Neural progenitor cell (in vitro differentiated cells): ENCODE data around the gene CDH1. TPM values are rescaled to one million over a fixed set of nuclear protein-coding genes. Genes with fewer than 3 reads are reported as not detected.

Experiments
- DNase-seq: peaks from one replicate; pipeline ENCODE4 v3.0.0-alpha.2; 2016; ENCODE audit warnings: low spot score
- H2AFZ ChIP-seq: fragments of 200-600 bp; sonication (generic); replicated peaks from 2 replicates; pipeline ENCODE4 v1.6.1; 2016; ENCODE audit warnings: antibody characterized with exemption
- H3F3A ChIP-seq: fragments of 200-600 bp; sonication (generic); 2 replicates; pipeline ENCODE4 v1.6.1; 2016; ENCODE audit warnings: antibody characterized with exemption, low read depth
- H3K27ac ChIP-seq: fragments of 200-600 bp; sonication (generic); 2 replicates; pipeline ENCODE4 v1.5.1; 2016; ENCODE audit warnings: mild to moderate bottlenecking
- H3K27me3 ChIP-seq: fragments of 200-600 bp; sonication (generic); 2 replicates; pipeline ENCODE4 v1.6.1; 2016; ENCODE audit warnings: mild to moderate bottlenecking, moderate library complexity
- H3K36me3 ChIP-seq: fragments of 200-600 bp; sonication (generic); 2 replicates; pipeline ENCODE4 v1.5.1; 2016
- H3K4me1 ChIP-seq: fragments of 200-600 bp; sonication (generic); 2 replicates; pipeline ENCODE4 v1.6.1; 2016; ENCODE audit warnings: mixed run types
- H3K4me2 ChIP-seq: fragments of 200-600 bp; sonication (generic); 2 replicates; pipeline ENCODE4 v1.6.1; 2016
- H3K4me3 ChIP-seq: fragments of 200-600 bp; sonication (generic); 2 replicates; pipeline ENCODE4 v1.5.1; 2016
- H3K79me2 ChIP-seq: fragments of 200-600 bp; sonication (generic); 2 replicates; pipeline ENCODE4 v1.6.1; 2016; ENCODE audit warnings: low read depth
- H3K9ac ChIP-seq: fragments of 200-600 bp; sonication (generic); 2 replicates; pipeline ENCODE4 v1.6.1; 2016
- H3K9me3 ChIP-seq: fragments of 200-600 bp; sonication (generic); 2 replicates; pipeline ENCODE4 v1.5.1; 2016; ENCODE audit warnings: low read depth
- H4K20me1 ChIP-seq: fragments of 200-600 bp; sonication (generic); 2 replicates; pipeline ENCODE4 v1.6.1; 2016; ENCODE audit warnings: low read depth
- H3K27ac Mint-ChIP-seq: 3 replicates; pipeline ENCODE4 v1.8.0; 2021; ENCODE audit warnings: mixed read lengths
- H3K27me3 Mint-ChIP-seq: 2 replicates; pipeline ENCODE4 v1.8.0; 2022; ENCODE audit warnings: low read depth, mild to moderate bottlenecking, inconsistent platforms, moderate library complexity, mixed read lengths; ENCODE audit not compliant: insufficient read depth
- H3K36me3 Mint-ChIP-seq: 3 replicates; pipeline ENCODE4 v1.8.0; 2021; ENCODE audit warnings: mixed read lengths
- H3K4me1 Mint-ChIP-seq: 3 replicates; pipeline ENCODE4 v1.8.0; 2021; ENCODE audit warnings: mixed read lengths
- H3K4me3 Mint-ChIP-seq: 3 replicates; pipeline ENCODE4 v1.8.0; 2021; ENCODE audit warnings: mild to moderate bottlenecking, moderate library complexity, mixed read lengths
- H3K9me3 Mint-ChIP-seq: 3 replicates; pipeline ENCODE4 v1.8.0; 2020; ENCODE audit warnings: mixed read lengths
- EZH2 ChIP-seq: fragments of 200-600 bp; sonication (generic); IDR thresholded peaks from 2 replicates; pipeline ENCODE4 v1.6.1; 2017; ENCODE audit warnings: antibody characterized with exemption, mild to moderate bottlenecking, moderate library complexity
- EZH2phosphoT487 ChIP-seq: fragments of 200-600 bp; sonication (generic); IDR thresholded peaks from 2 replicates; pipeline ENCODE4 v1.6.1; 2017; ENCODE audit warnings: antibody characterized with exemption
- total RNA-seq: library from RNA; depleted of rRNA; stranded (reverse); fragments of >200 nt; gene quantifications from 2 replicates; pipeline ENCODE4 v1.2.3, GENCODE V29; 2015; ENCODE audit warnings: low replicate concordance
- TF ChIP-seq, protein P1 (sequence below): fragments of 200-600 bp; sonication (generic); IDR thresholded peaks from 2 replicates; pipeline ENCODE4 v1.5.1; 2017; ENCODE audit warnings: antibody characterized with exemption, mild to moderate bottlenecking

Gene CDH1
- total RNA-seq, 1 donor from 2014 or later, result 3.3 TPM

DNA sequence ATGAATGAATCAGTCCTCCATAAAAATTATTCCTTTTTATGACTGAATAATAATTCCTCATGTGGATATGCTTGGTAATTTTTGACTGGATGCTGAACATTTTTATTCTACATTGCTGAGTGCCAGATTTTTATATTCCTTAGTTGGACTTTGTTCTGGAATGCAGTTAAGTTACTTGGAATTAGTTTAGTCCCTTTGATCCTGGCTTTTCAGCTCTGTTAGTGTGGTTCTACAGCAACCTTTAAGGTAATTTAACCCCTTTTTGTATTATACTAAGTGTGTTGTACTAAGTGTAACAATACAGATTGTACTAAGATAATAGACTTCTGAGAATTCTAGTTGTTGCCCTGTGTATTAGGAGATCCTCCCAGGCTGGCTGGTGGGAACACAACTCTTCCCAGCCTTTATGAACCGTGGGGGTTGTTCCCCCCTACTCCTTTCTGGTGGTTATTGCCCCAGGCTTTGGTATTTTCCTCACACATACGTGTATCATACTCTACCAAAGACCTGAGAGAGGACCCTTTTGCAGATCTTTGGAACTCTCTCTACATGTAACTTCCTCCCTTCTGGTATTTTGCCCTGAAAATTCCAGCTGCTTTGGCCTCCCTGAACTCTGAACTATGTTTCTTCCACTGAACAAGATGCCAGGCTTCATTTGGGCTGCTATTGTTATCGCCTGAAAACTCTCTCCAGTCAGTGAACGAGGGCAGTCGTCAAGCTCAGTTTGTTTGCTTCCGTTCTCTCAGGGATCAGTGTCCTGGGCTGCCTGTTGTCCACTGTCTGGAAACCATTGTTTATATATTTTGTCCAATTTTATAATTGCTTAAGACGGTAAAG, 136.8 kb downstream of the CDH1 start:
- H3K27me3 Mint-ChIP-seq, result no peaks in the 10 kb centered on the region
- Histone ChIP-seq H3F3A (peaks cover 8% of the 10 kb centered on the region), H3K36me3 (no peaks in the 10 kb centered on the region), H4K20me1 (no peaks in the 10 kb centered on the region), H2AFZ (no peak overlapping the region), H3K4me2 (no peak overlapping the region), H3K4me3 (no peak overlapping the region), H3K4me1 (peaks cover 16% of the 10 kb centered on the region), H3K9me3 (no peaks in the 10 kb centered on the region), H3K27me3 (no peaks in the 10 kb centered on the region), H3K27ac (peak overlapping the region; percentile 35), H3K79me2 (no peaks in the 10 kb centered on the region), H3K9ac (no peak overlapping the region)
- H3K36me3 Mint-ChIP-seq, result peaks cover 11% of the 10 kb centered on the region
- no peak overlapping the region for H3K4me3 Mint-ChIP-seq
- DNase-seq, result peak; percentile 19
- peaks cover 7% of the 10 kb centered on the region for H3K4me1 Mint-ChIP-seq
- H3K9me3 Mint-ChIP-seq, result peaks cover 2% of the 10 kb centered on the region
- TF ChIP-seq EZH2 (no peak), EZH2phosphoT487 (no peak)
- TF ChIP-seq, protein P1, sequence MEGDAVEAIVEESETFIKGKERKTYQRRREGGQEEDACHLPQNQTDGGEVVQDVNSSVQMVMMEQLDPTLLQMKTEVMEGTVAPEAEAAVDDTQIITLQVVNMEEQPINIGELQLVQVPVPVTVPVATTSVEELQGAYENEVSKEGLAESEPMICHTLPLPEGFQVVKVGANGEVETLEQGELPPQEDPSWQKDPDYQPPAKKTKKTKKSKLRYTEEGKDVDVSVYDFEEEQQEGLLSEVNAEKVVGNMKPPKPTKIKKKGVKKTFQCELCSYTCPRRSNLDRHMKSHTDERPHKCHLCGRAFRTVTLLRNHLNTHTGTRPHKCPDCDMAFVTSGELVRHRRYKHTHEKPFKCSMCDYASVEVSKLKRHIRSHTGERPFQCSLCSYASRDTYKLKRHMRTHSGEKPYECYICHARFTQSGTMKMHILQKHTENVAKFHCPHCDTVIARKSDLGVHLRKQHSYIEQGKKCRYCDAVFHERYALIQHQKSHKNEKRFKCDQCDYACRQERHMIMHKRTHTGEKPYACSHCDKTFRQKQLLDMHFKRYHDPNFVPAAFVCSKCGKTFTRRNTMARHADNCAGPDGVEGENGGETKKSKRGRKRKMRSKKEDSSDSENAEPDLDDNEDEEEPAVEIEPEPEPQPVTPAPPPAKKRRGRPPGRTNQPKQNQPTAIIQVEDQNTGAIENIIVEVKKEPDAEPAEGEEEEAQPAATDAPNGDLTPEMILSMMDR, result no peak
- peak overlapping the region; percentile 8 for H3K27ac Mint-ChIP-seq

DNA sequence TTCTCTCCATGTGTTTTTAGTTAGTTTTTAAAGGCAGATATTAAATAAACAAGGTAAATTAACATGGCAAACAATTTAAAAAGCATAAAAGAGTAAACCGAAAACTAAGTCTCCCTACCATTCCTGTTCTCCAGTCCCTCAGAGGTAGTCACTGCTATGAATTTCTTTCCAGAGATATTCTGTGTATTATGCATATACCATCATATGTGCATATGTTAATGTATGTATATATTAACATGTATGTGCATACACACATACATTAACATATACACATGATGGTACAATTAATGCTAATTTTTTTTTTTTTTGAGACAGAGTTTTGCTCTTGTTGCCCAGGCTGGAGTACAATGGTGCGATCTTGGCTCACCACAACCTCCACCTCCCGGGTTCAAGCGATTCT, 138.8 kb downstream of the CDH1 start:
- no peaks in the 10 kb centered on the region for H3K9me3 ChIP-seq
- H3K9ac ChIP-seq, result no peak overlapping the region
- Mint-ChIP-seq H3K4me3 (no peak overlapping the region), H3K4me1 (peaks cover 7% of the 10 kb centered on the region), H3K36me3 (peaks cover 12% of the 10 kb centered on the region), H3K27me3 (no peaks in the 10 kb centered on the region), H3K9me3 (peaks cover 2% of the 10 kb centered on the region), H3K27ac (no peak overlapping the region)
- no peak overlapping the region for H3K27ac ChIP-seq
- no peaks in the 10 kb centered on the region for H3K27me3 ChIP-seq
- H3F3A ChIP-seq, result peaks cover 8% of the 10 kb centered on the region
- no peak overlapping the region for H3K4me3 ChIP-seq
- no peak overlapping the region for H3K4me2 ChIP-seq
- H3K79me2 ChIP-seq, result no peaks in the 10 kb centered on the region
- DNase-seq, result no peak
- H3K4me1 ChIP-seq, result peaks cover 8% of the 10 kb centered on the region
- no peaks in the 10 kb centered on the region for H3K36me3 ChIP-seq
- no peak overlapping the region for H2AFZ ChIP-seq
- TF ChIP-seq EZH2phosphoT487 (no peak), EZH2 (no peak)
- TF ChIP-seq, protein P1, result no peak
- no peaks in the 10 kb centered on the region for H4K20me1 ChIP-seq

DNA sequence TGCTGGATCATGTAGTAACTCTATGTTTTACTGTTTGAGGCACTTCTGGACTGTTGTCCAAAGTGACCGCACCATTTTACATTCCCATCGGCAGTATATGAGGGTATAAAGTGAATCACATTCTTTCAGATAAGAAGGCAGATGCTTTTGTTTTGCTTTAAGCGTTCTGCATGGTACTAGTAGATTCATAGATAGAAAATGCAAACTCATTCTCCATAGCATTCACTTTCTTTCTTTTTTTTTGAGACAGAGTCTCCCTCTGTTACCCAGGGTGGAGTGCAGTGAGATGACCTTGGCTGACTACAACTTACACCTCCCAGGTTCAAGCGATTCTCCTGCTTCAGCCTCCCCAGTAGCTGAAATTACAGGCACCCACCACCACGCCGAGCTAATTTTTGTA, 146.6 kb downstream of the CDH1 start:
- no peaks in the 10 kb centered on the region for H3K36me3 ChIP-seq
- no peak overlapping the region for H3K9ac ChIP-seq
- H3K9me3 Mint-ChIP-seq, result no peaks in the 10 kb centered on the region
- H3K36me3 Mint-ChIP-seq, result peaks cover 4% of the 10 kb centered on the region
- no peak for TF ChIP-seq EZH2
- no peaks in the 10 kb centered on the region for H3K79me2 ChIP-seq
- no peak overlapping the region for H3K4me3 ChIP-seq
- no peaks in the 10 kb centered on the region for H3K4me1 ChIP-seq
- DNase-seq, result no peak
- no peak overlapping the region for H2AFZ ChIP-seq
- no peak overlapping the region for H3K27ac ChIP-seq
- H3K4me3 Mint-ChIP-seq, result no peak overlapping the region
- no peaks in the 10 kb centered on the region for H3K27me3 ChIP-seq
- H3K4me1 Mint-ChIP-seq, result no peaks in the 10 kb centered on the region
- H3K4me2 ChIP-seq, result no peak overlapping the region
- H4K20me1 ChIP-seq, result no peaks in the 10 kb centered on the region
- no peak overlapping the region for H3K27ac Mint-ChIP-seq
- no peaks in the 10 kb centered on the region for H3F3A ChIP-seq
- H3K27me3 Mint-ChIP-seq, result no peaks in the 10 kb centered on the region
- H3K9me3 ChIP-seq, result no peaks in the 10 kb centered on the region

DNA sequence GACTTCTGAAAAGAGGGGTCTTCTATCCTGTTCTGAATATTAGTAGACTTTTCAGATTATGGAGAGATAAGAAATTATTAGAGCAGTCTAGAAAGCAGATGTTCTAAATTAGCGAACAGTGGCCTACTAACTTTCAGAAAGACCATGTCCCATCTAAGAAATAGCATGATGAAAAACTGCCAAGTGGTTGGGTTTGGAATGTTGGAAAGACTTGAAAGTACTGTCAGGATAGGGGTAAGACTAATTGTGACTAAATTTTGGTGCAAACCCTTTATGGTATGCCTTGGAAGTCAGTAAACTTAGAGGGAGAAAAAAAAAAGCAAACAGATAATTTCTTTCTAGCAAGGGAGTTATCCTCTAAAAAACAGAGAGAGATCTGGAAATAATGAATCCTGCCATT, 147.3 kb downstream of the CDH1 start:
- no peak for DNase-seq
- Mint-ChIP-seq H3K27me3 (no peaks in the 10 kb centered on the region), H3K4me1 (no peaks in the 10 kb centered on the region), H3K4me3 (no peak overlapping the region), H3K36me3 (peaks cover 4% of the 10 kb centered on the region), H3K9me3 (no peaks in the 10 kb centered on the region), H3K27ac (no peak overlapping the region)
- no peak overlapping the region for H3K27ac ChIP-seq
- no peak overlapping the region for H3K9ac ChIP-seq
- no peak overlapping the region for H3K4me3 ChIP-seq
- TF ChIP-seq, protein P1, result no peak
- TF ChIP-seq EZH2 (no peak), EZH2phosphoT487 (no peak)
- no peaks in the 10 kb centered on the region for H3K9me3 ChIP-seq
- H2AFZ ChIP-seq, result no peak overlapping the region
- no peaks in the 10 kb centered on the region for H3K4me1 ChIP-seq
- H3K4me2 ChIP-seq, result no peak overlapping the region
- H3F3A ChIP-seq, result no peaks in the 10 kb centered on the region
- no peaks in the 10 kb centered on the region for H3K27me3 ChIP-seq
- no peaks in the 10 kb centered on the region for H3K79me2 ChIP-seq
- no peaks in the 10 kb centered on the region for H3K36me3 ChIP-seq
- H4K20me1 ChIP-seq, result no peaks in the 10 kb centered on the region
